Measurements from ENCODE around the gene RARS2.
"Not testable (repeated sequence)": the region's sequence is repeated elsewhere in the genome, so short reads cannot be mapped to it uniquely, and the experiment has no call there.

Gene RARS2

DNA sequence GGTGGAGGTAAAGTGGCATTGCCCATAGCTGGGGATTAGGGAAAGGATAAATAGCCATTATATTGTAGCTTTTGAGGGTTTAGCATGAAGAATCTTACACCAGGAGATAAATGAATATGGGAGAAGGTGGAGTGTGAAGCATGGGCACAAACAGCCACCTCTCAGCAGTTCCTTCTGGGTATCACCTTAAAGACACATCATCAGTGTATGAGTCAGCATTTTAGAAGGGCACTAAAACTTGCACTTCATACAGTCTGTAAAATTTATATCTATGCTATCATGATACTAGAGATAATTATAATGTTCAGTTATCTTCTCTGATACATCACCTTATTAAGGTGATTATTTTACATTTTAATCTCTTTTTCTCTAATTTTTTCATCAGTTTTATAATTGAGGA lies 91.7 kb downstream of the RARS2 start:
- H3K36me3 ChIP-seq (replicated peaks in 1 of 2; ENCODE audit: control insufficient read depth in 2 of 2, insufficient read depth in 2 of 2, low read length in 2 of 2): peaks cover 3 to 23% of the 10 kb centered on the region in 2 donors
- H2AK5ac ChIP-seq (ENCODE audit: low read depth, low read length): no peak overlapping the region
- no peaks in the 10 kb centered on the region for H3K79me1 ChIP-seq (ENCODE audit: low read depth, low read length)
- H2BK15ac ChIP-seq (ENCODE audit: low read length): no peak overlapping the region
- H2AFZ ChIP-seq (ENCODE audit: low read length): no peak overlapping the region
- H3K4me1 ChIP-seq (ENCODE audit: control insufficient read depth in 2 of 2, insufficient read depth in 1 of 2, low read depth in 1 of 2, low read length in 2 of 2): no peaks in the 10 kb centered on the region
- H3K9me3 ChIP-seq (replicated peaks in 1 of 2; ENCODE audit: control insufficient read depth in 2 of 2, insufficient read depth in 1 of 2, low read depth in 1 of 2, low read length in 2 of 2): no peaks in the 10 kb centered on the region
- H3K18ac ChIP-seq (ENCODE audit: low read length): no peak overlapping the region
- H3K27ac ChIP-seq (replicated peaks; ENCODE audit: low read length): no peak overlapping the region
- H3K4me3 ChIP-seq (ENCODE audit: low read length in 2 of 2): no peak overlapping the region
- no peak overlapping the region for H3K9ac ChIP-seq (ENCODE audit: low read depth, low read length, poor library complexity)
- no peak overlapping the region for H4K91ac ChIP-seq (ENCODE audit: low read depth, low read length, poor library complexity)
- no peak overlapping the region for H3K14ac ChIP-seq (ENCODE audit: low read length)
- no peak overlapping the region for H2BK5ac ChIP-seq (ENCODE audit: low read length)
- H2BK12ac ChIP-seq (ENCODE audit: low read length): no peak overlapping the region
- H3K27me3 ChIP-seq (ENCODE audit: control insufficient read depth in 3 of 3, insufficient read depth in 3 of 3, low read depth in 1 of 3, low read length in 3 of 3): no peaks in the 10 kb centered on the region
- H2BK120ac ChIP-seq (ENCODE audit: low read depth, low read length): no peak overlapping the region
- H3K23ac ChIP-seq (ENCODE audit: low read depth, low read length, poor library complexity): no peak overlapping the region
- no peak overlapping the region for H3K4me2 ChIP-seq (ENCODE audit: insufficient read depth, low read length, poor library complexity, severe bottlenecking)
- DNase-seq (ENCODE audit: low spot score): no peak
- H4K8ac ChIP-seq (ENCODE audit: low read depth, low read length): no peak overlapping the region
- no peak overlapping the region for H3K4ac ChIP-seq (ENCODE audit: low read length)

GRCh38 chr6:87494761-87495422 lies 94.9 kb downstream of the RARS2 start:
- Histone ChIP-seq H3K9me3 (replicated peaks in 1 of 2; ENCODE audit: control insufficient read depth in 2 of 2, insufficient read depth in 1 of 2, low read depth in 1 of 2, low read length in 2 of 2) (no peaks in the 10 kb centered on the region), H3K18ac (ENCODE audit: low read length) (no peak overlapping the region), H3K23ac (ENCODE audit: low read depth, low read length, poor library complexity) (no peak overlapping the region), H4K91ac (ENCODE audit: low read depth, low read length, poor library complexity) (no peak overlapping the region), H2BK120ac (ENCODE audit: low read depth, low read length) (no peak overlapping the region), H2BK12ac (ENCODE audit: low read length) (no peak overlapping the region), H2BK5ac (ENCODE audit: low read length) (no peak overlapping the region), H2AK5ac (ENCODE audit: low read depth, low read length) (no peak overlapping the region), H3K4me1 (ENCODE audit: control insufficient read depth in 2 of 2, insufficient read depth in 1 of 2, low read depth in 1 of 2, low read length in 2 of 2) (no peaks in the 10 kb centered on the region), H3K4me3 (ENCODE audit: low read length in 2 of 2) (no peak overlapping the region), H2AFZ (ENCODE audit: low read length) (no peak overlapping the region), H3K14ac (ENCODE audit: low read length) (no peak overlapping the region), H3K9ac (ENCODE audit: low read depth, low read length, poor library complexity) (no peak overlapping the region), H2BK15ac (ENCODE audit: low read length) (no peak overlapping the region), H3K36me3 (replicated peaks in 1 of 2; ENCODE audit: control insufficient read depth in 2 of 2, insufficient read depth in 2 of 2, low read length in 2 of 2) (peaks cover 0 to 12% of the 10 kb centered on the region in 2 donors), H3K4ac (ENCODE audit: low read length) (no peak overlapping the region), H3K4me2 (ENCODE audit: insufficient read depth, low read length, poor library complexity, severe bottlenecking) (no peak overlapping the region), H3K79me1 (ENCODE audit: low read depth, low read length) (no peaks in the 10 kb centered on the region), H3K27ac (replicated peaks; ENCODE audit: low read length) (no peak overlapping the region), H4K8ac (ENCODE audit: low read depth, low read length) (no peak overlapping the region), H3K27me3 (ENCODE audit: control insufficient read depth in 3 of 3, insufficient read depth in 3 of 3, low read depth in 1 of 3, low read length in 3 of 3) (no peaks in the 10 kb centered on the region)
- DNase-seq (ENCODE audit: low spot score): no peak
- WGBS, 2 donors (ENCODE audit: extremely low coverage in 2 of 2, insufficient read length in 2 of 2, insufficient replicate concordance in 1 of 2): no CpG with 5 or more reads among the region's 8 CpGs

DNA sequence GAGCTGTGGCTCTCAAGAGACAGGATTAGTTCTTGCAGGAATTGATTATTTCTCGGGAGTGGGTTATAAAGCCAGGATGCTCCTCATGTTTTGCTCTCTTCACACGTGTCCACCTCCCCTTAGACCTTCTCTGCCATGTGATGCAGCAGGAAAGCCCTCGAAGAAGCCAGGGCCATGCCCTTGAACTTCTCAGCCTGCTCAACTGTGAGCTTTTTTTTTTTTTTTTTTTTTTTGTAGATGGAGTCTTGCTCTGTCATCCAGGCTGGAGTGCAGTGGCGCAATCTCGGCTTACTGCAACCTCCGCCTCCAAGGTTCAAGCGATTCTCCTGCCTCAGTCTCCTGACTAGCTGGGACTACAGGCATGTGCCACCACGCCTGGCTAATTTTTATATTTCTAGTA lies 100.5 kb downstream of the RARS2 start:
- not testable (repeated sequence) for H4K91ac ChIP-seq (ENCODE audit: low read depth, low read length, poor library complexity); H3K23ac ChIP-seq (ENCODE audit: low read depth, low read length, poor library complexity); H2BK120ac ChIP-seq (ENCODE audit: low read depth, low read length); H4K8ac ChIP-seq (ENCODE audit: low read depth, low read length); H2BK15ac ChIP-seq (ENCODE audit: low read length); DNase-seq (ENCODE audit: low spot score); H3K4me2 ChIP-seq (ENCODE audit: insufficient read depth, low read length, poor library complexity, severe bottlenecking); H3K79me1 ChIP-seq (ENCODE audit: low read depth, low read length); H2BK12ac ChIP-seq (ENCODE audit: low read length); H3K27me3 ChIP-seq (ENCODE audit: control insufficient read depth in 3 of 3, insufficient read depth in 3 of 3, low read depth in 1 of 3, low read length in 3 of 3); H3K18ac ChIP-seq (ENCODE audit: low read length); H3K9ac ChIP-seq (ENCODE audit: low read depth, low read length, poor library complexity); H3K27ac ChIP-seq (replicated peaks; ENCODE audit: low read length); H3K9me3 ChIP-seq (replicated peaks in 1 of 2; ENCODE audit: control insufficient read depth in 2 of 2, insufficient read depth in 1 of 2, low read depth in 1 of 2, low read length in 2 of 2); H3K4me1 ChIP-seq (ENCODE audit: control insufficient read depth in 2 of 2, insufficient read depth in 1 of 2, low read depth in 1 of 2, low read length in 2 of 2); H3K4me3 ChIP-seq (ENCODE audit: low read length in 2 of 2); H3K14ac ChIP-seq (ENCODE audit: low read length); H2BK5ac ChIP-seq (ENCODE audit: low read length); H3K4ac ChIP-seq (ENCODE audit: low read length); H3K36me3 ChIP-seq (replicated peaks in 1 of 2; ENCODE audit: control insufficient read depth in 2 of 2, insufficient read depth in 2 of 2, low read length in 2 of 2); H2AK5ac ChIP-seq (ENCODE audit: low read depth, low read length); H2AFZ ChIP-seq (ENCODE audit: low read length)
- WGBS, 2 donors (ENCODE audit: extremely low coverage in 2 of 2, insufficient read length in 2 of 2, insufficient replicate concordance in 1 of 2): no CpG with 5 or more reads among the region's 8 CpGs

DNA sequence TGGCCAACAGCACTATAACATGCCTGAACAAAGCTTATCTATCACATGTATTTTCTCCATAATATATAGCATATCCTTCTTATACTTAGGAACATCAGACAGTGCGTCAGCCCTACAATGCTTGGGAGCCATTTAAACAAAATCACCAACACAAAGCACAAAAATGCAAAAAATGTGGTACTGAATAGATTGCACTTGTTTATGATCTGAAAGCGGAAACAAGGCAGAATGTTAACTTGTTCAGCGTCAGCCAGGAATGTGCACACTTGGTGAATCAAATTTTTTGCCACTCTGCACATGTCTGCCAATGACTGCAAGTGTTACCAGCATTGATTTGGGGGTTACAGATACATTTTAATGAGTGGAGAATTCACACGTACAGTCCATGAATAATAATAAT lies 102.2 kb downstream of the RARS2 start:
- no peak overlapping the region for H4K8ac ChIP-seq (ENCODE audit: low read depth, low read length)
- no peak overlapping the region for H3K23ac ChIP-seq (ENCODE audit: low read depth, low read length, poor library complexity)
- peaks cover 1 to 8% of the 10 kb centered on the region in 2 donors for H3K36me3 ChIP-seq (replicated peaks in 1 of 2; ENCODE audit: control insufficient read depth in 2 of 2, insufficient read depth in 2 of 2, low read length in 2 of 2)
- H3K4me1 ChIP-seq (ENCODE audit: control insufficient read depth in 2 of 2, insufficient read depth in 1 of 2, low read depth in 1 of 2, low read length in 2 of 2): peaks cover 0 to 7% of the 10 kb centered on the region in 2 donors
- no peak overlapping the region for H2BK12ac ChIP-seq (ENCODE audit: low read length)
- peaks cover 1 to 8% of the 10 kb centered on the region in 2 donors for H3K9me3 ChIP-seq (replicated peaks in 1 of 2; ENCODE audit: control insufficient read depth in 2 of 2, insufficient read depth in 1 of 2, low read depth in 1 of 2, low read length in 2 of 2)
- H3K4me2 ChIP-seq (ENCODE audit: insufficient read depth, low read length, poor library complexity, severe bottlenecking): no peak overlapping the region
- no peak overlapping the region for H3K4ac ChIP-seq (ENCODE audit: low read length)
- no peaks in the 10 kb centered on the region for H3K27me3 ChIP-seq (ENCODE audit: control insufficient read depth in 3 of 3, insufficient read depth in 3 of 3, low read depth in 1 of 3, low read length in 3 of 3)
- no peak overlapping the region for H3K9ac ChIP-seq (ENCODE audit: low read depth, low read length, poor library complexity)
- no peak overlapping the region for H2BK5ac ChIP-seq (ENCODE audit: low read length)
- no peak overlapping the region for H2AFZ ChIP-seq (ENCODE audit: low read length)
- H3K18ac ChIP-seq (ENCODE audit: low read length): no peak overlapping the region
- no peak overlapping the region for H3K4me3 ChIP-seq (ENCODE audit: low read length in 2 of 2)
- no CpG with 5 or more reads among the region's 4 CpGs for WGBS, 2 donors (ENCODE audit: extremely low coverage in 2 of 2, insufficient read length in 2 of 2, insufficient replicate concordance in 1 of 2)
- no peak overlapping the region for H4K91ac ChIP-seq (ENCODE audit: low read depth, low read length, poor library complexity)
- no peak overlapping the region for H3K27ac ChIP-seq (replicated peaks; ENCODE audit: low read length)
- no peak overlapping the region for H2BK15ac ChIP-seq (ENCODE audit: low read length)
- no peak overlapping the region for H3K14ac ChIP-seq (ENCODE audit: low read length)
- H2BK120ac ChIP-seq (ENCODE audit: low read depth, low read length): no peak overlapping the region
- no peaks in the 10 kb centered on the region for H3K79me1 ChIP-seq (ENCODE audit: low read depth, low read length)
- no peak overlapping the region for H2AK5ac ChIP-seq (ENCODE audit: low read depth, low read length)
- no peak for DNase-seq (ENCODE audit: low spot score)

All from neuronal stem cell (in vitro differentiated cells).